NOMO-1 treated with DMSO at 0.1 percent for 48 hours (cell line): ENCODE data around the gene AMPD2.

Source experiments
- DNase-seq: peaks from one replicate; lab custom pipeline; 2025; ENCODE audit not compliant: unreplicated experiment; lab: John Stamatoyannopoulos, UW

The AMPD2 gene

GRCh38 chr1:109619576-109620400 lies at the start of gene AMPD2, which contains the start of gene GNAT2:
Gene AMPD2 (plus strand): TSS chr1:109619837. CDS start chr1:109621176, 1,339 bp downstream.
Gene GNAT2 (minus strand): TSS chr1:109619616. CDS start chr1:109612870, 6,746 bp downstream.
- peak; percentile 75 for DNase-seq

- no peak for DNase-seq
These were observed 49.2 kb upstream of the AMPD2 start for GRCh38 chr1:109570414-109570813.

- peak; percentile 88 for DNase-seq
These were observed 45.9 kb upstream of the AMPD2 start for GRCh38 chr1:109573785-109574184.

GRCh38 chr1:109578947-109579443 lies 40.6 kb upstream of the AMPD2 start:
- no peak for DNase-seq

- no peak for DNase-seq
These were observed 40.1 kb upstream of the AMPD2 start for GRCh38 chr1:109579491-109579890.

GRCh38 chr1:109582021-109582420 lies 37.6 kb upstream of the AMPD2 start:
- DNase-seq, result no peak

- DNase-seq, result no peak
These were observed 34.9 kb upstream of the AMPD2 start for GRCh38 chr1:109584766-109585165.

GRCh38 chr1:109586055-109586454 lies 33.6 kb upstream of the AMPD2 start:
- DNase-seq, result no peak

GRCh38 chr1:109589177-109589576 lies 30.5 kb upstream of the AMPD2 start:
- DNase-seq, result no peak

- DNase-seq, result no peak
These were observed 30.0 kb upstream of the AMPD2 start for GRCh38 chr1:109589679-109590078.

GRCh38 chr1:109592916-109593315 lies 26.7 kb upstream of the AMPD2 start:
- DNase-seq, result no peak

GRCh38 chr1:109595531-109595930 lies 24.1 kb upstream of the AMPD2 start:
- DNase-seq, result no peak

- no peak for DNase-seq
These were observed 21.5 kb upstream of the AMPD2 start for GRCh38 chr1:109598156-109598555.

- DNase-seq, result no peak
These were observed 21.0 kb upstream of the AMPD2 start for GRCh38 chr1:109598655-109599054.

- no peak for DNase-seq
These were observed 16.4 kb upstream of the AMPD2 start for GRCh38 chr1:109603229-109603628.

- DNase-seq, result no peak
These were observed 14.3 kb upstream of the AMPD2 start for GRCh38 chr1:109605381-109605780.

- no peak for DNase-seq
These were observed 9.8 kb upstream of the AMPD2 start for GRCh38 chr1:109609881-109610280.

- DNase-seq, result no peak
These were observed 8.9 kb upstream of the AMPD2 start for GRCh38 chr1:109610609-109611307.

- DNase-seq, result no peak
These were observed 8.2 kb upstream of the AMPD2 start for GRCh38 chr1:109611308-109611990.

- DNase-seq, result no peak
These were observed 6.1 kb upstream of the AMPD2 start for GRCh38 chr1:109613361-109614147.

- DNase-seq, result peak; percentile 99
These were observed 3.8 kb upstream of the AMPD2 start for GRCh38 chr1:109615879-109616278.
